WERI-Rb-1 (cell line): Measurements from ENCODE around the gene PCBP2.

Experiments
- DNase-seq: peaks from one replicate; pipeline ENCODE4 v3.0.0-alpha.2; 2020
- H3K27ac ChIP-seq: fragments of 250-450 bp; sonication (Bioruptor Pico); 2 replicates; pipeline ENCODE4 v1.5.1; 2020; ENCODE audit warnings: mild to moderate bottlenecking, moderate library complexity
- H3K27me3 ChIP-seq: fragments of 250-450 bp; sonication (Bioruptor Pico); 2 replicates; pipeline ENCODE4 v1.5.1; 2021; ENCODE audit warnings: mild to moderate bottlenecking, low read depth, moderate library complexity; ENCODE audit not compliant: insufficient read depth, severe bottlenecking
- H3K36me3 ChIP-seq: fragments of 250-450 bp; sonication (Bioruptor Pico); 2 replicates; pipeline ENCODE4 v1.5.1; 2020; ENCODE audit warnings: mild to moderate bottlenecking, moderate library complexity
- H3K4me3 ChIP-seq: 2 replicates; pipeline ENCODE4 v1.5.1; 2011; ENCODE audit warnings: low read depth, mild to moderate bottlenecking, control low read depth, low read length
- H3K9me3 ChIP-seq: fragments of 250-450 bp; sonication (Bioruptor Pico); 2 replicates; pipeline ENCODE4 v1.5.1; 2021; ENCODE audit warnings: mild to moderate bottlenecking, moderate library complexity; ENCODE audit not compliant: severe bottlenecking
- CTCF ChIP-seq: IDR thresholded peaks from 2 replicates; pipeline ENCODE4 v1.5.1; 2011; ENCODE audit warnings: low read depth, mild to moderate bottlenecking, control low read depth, inconsistent platforms, low read length

PCBP2 gene

GRCh38 chr12:53506881-53507602, 55.1 kb downstream of the PCBP2 start, which contains the start of gene NPFF:
TSS of gene NPFF (minus strand) at chr12:53507484. CDS start at chr12:53507474, 10 bp downstream.
- DNase-seq = no peak
- no peak within 1 kb of the TSS for H3K4me3 ChIP-seq
- peak within 1 kb of the TSS; percentile 90 for H3K27ac ChIP-seq
- H3K36me3 ChIP-seq = peaks cover 55% of the 10 kb centered on the region
- no peaks in the 10 kb centered on the region for H3K9me3 ChIP-seq
- no peaks in the 10 kb centered on the region for H3K27me3 ChIP-seq
- TF ChIP-seq CTCF = no peak

- DNase-seq = peak; percentile 88
- no peaks in the 10 kb centered on the region for H3K9me3 ChIP-seq
- no peak for TF ChIP-seq CTCF
- peaks cover 60% of the 10 kb centered on the region for H3K36me3 ChIP-seq
- no peak overlapping the region for H3K4me3 ChIP-seq
- H3K27ac ChIP-seq = peak overlapping the region; percentile 90
- no peaks in the 10 kb centered on the region for H3K27me3 ChIP-seq
Observed at GRCh38 chr12:53507603-53507885, 55.6 kb downstream of the PCBP2 start.

GRCh38 chr12:53508534-53509170, 56.8 kb downstream of the PCBP2 start:
- Histone ChIP-seq H3K27ac (peak overlapping the region; percentile 90), H3K36me3 (peaks cover 56% of the 10 kb centered on the region), H3K4me3 (peak overlapping the region; percentile 20), H3K27me3 (no peaks in the 10 kb centered on the region), H3K9me3 (no peaks in the 10 kb centered on the region)
- peak; percentile 94 for TF ChIP-seq CTCF
- peak; percentile 90 for DNase-seq

GRCh38 chr12:53510181-53510812, 58.4 kb downstream of the PCBP2 start:
- TF ChIP-seq CTCF = no peak

GRCh38 chr12:53513712-53514410, 62.0 kb downstream of the PCBP2 start:
- Histone ChIP-seq H3K9me3 (no peaks in the 10 kb centered on the region), H3K27ac (no peak overlapping the region), H3K4me3 (no peak overlapping the region), H3K36me3 (peaks cover 71% of the 10 kb centered on the region), H3K27me3 (no peaks in the 10 kb centered on the region)
- DNase-seq = no peak
- no peak for TF ChIP-seq CTCF

More at GRCh38 chr12:53510181-53510812, 58.4 kb downstream of the PCBP2 start:
- no peaks in the 10 kb centered on the region for H3K27me3 ChIP-seq
- H3K4me3 ChIP-seq = no peak overlapping the region
- no peak overlapping the region for H3K27ac ChIP-seq
- H3K36me3 ChIP-seq = peaks cover 56% of the 10 kb centered on the region
- H3K9me3 ChIP-seq = no peaks in the 10 kb centered on the region
- no peak for DNase-seq
